NCI-H128 (cell line): ENCODE results near the gene NUCKS1.

Experiments used
- DNase-seq: peaks from one replicate; lab custom pipeline; 2025; ENCODE audit not compliant: unreplicated experiment; lab: John Stamatoyannopoulos, UW

The NUCKS1 gene

DNA sequence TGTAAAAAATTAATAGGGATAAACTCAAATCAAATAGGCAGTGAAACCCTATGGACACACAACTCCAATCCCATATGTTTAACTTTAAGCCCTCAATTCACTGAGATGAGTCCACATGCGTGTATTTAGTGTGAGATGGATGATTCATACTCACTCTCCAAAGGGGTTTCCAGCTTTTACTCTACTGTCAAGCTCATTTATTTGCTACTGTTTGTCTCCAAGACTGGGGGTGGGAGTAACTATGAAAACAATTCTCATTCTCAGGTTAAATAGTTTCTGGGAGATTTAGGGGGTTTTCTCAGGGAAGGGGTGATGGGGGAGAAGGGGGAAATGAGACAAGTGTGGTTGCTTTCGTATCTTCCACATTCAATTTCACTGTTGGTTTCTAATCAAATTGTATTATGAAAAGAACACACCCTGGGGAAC is 22.6 kb upstream of the NUCKS1 start:
- DNase-seq = no peak

DNA sequence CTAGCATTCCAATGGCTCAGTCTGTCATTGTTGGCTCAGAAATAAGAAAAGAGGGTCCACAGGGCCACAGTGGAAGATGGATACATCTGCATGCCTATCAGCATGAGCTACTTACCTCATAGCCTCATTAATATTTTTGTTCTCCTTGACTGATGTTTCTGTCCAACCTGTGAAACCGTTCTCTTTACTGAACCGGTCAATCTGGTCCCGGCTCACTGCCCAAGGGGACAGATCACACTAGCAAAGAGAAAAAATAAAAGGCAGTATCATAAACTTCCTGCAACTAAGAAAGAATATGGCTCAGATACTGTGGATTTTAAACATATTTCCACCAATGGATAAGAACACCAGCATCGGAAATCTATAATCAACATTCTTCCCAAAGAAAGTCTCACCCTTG is 20.6 kb upstream of the NUCKS1 start:
- no peak for DNase-seq

DNA sequence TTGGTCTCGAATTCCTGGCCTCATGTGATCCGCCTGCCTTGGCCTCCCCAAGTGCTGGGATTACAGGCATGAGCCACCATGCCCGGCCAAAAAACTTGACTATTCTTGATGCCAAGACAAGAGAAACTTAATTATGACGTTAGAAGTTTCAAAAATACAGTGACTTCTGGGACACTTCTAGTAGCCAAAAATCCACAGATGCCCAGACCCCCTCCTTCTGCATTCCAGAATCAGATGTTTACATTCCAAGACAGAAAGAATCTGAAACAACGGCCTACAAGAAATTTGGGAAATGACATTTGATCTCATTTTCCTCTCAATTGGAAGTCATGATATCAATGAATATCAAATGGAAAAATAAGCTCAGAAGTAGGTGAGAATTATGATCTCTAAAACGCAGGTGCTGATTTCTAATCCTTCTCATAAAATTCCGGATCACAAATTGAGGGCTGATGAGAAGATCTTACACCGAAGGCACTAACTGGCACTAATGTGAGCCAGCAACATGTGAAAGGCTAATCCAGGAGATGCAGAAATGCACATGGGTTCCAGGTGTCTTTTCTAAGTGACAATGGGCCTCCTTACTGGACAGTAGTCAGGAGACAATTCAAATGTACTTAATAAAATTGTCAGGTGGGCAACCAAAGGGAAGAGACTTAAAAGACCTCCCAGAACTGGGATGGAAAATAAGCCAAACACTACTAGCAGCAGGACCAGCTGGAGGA is 19.8 kb upstream of the NUCKS1 start:
- no peak for DNase-seq

DNA sequence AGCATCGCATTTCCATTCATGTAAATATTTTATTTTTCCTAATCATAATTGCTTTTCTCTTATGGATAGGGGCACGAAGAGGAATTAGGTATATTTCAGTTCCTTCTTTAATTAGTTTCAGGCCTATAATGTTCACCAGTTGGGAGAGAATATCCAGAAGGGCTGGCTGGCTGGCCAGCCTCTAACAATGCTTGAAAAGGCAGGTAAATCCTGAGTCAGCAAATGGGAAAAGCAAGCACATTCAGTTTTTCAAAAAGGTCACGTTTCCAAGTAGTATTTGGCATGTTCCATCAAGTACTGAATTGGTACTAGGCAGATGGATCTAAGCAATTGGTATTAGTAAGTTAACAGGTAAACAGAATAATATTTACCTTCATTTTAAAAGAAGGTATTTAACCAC is 17.3 kb upstream of the NUCKS1 start:
- DNase-seq = no peak

DNA sequence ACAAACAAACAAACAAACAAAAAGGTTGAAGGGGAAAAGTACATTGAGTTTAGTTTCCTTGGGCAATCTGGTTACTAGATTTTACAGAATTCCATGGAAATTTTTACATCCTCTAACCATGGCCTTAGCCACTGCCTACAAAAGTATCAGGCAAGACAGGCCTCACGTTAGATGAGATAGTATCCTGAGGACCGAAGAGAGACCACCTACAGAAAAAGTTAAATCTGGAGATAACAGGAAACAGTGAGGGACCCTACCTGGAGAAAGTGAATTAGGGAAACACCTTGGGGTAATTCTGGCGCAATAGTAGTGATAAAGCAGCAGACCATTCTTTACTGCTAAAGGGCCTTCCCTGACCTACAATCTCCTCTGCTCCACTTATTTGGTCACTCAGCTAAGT is 16.6 kb upstream of the NUCKS1 start:
- DNase-seq = no peak

DNA sequence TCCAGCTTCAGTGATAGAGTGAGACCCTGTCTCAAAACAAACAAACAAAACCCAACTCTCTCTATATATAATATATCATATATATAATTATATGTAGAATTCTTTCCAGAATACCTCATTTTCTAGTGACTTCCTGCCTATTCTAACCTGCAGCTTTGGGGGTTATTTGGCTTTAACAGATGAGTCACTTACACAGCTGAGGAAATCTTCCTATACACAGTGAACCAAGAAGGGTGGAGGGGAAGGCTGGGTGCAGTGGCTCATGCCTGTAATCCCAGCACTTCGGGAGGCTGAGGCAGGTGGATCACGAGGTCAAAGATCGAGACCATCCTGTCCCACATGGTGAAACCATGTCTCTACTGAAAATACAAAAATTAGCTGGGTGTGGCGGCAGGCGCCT is 16.1 kb upstream of the NUCKS1 start:
- DNase-seq = no peak

DNA sequence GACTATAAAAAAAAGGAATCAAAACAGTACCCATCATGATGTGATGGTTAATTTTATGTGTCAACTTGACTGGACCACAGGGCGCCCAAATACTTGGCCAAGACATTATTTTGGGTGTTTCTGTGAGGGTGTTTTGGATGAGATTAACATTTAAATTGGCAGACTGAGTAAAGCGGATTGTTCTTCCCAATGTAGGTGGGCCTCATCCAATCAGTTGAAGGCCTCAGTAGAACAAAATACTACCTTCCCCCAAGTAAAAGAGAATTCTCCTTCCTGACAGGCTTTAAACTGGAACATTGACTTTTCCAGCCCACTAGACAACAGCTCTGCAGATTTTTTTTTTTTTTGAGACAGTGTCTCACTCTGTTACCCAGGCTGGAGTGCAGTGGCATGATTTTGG is 14.6 kb upstream of the NUCKS1 start:
- no peak for DNase-seq

DNA sequence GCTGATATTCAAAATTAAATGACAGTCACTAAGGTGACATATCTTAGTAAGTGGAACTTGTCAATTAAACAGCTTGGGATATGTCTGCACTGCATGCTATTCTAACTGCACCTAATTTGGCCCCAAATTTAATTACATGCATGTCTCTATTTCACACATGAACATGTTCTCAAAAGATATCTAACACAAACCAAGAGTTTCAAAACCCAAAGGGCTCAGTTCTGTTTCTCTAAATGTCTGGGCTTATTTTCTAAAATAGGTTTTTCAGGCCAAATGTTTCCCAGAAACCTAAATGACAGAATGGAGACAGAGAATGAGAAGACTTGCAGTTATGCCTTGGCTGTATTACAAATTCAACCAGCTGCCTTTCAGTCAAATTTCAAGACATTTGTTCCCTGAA is 14.0 kb upstream of the NUCKS1 start:
- DNase-seq = no peak

DNA sequence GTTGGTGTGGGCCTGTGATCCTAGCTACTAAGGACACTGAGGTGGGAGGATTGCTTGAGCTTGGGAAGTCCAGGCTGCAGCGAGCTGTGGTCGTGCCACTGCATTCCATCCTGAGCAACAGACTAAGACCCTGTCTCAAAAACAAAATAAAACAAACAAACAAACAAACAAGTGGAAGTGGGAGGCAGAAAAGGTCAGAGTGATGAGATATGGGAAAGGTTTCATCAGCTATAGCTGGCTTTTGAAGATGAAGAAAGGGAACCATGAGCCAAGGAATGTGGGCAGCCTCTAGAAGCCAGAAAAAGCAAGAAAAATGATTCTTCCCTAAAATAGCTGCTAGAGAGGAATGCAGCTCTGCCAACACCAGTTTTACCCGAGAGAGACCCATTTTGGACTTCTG is 10.6 kb upstream of the NUCKS1 start:
- DNase-seq = no peak

DNA sequence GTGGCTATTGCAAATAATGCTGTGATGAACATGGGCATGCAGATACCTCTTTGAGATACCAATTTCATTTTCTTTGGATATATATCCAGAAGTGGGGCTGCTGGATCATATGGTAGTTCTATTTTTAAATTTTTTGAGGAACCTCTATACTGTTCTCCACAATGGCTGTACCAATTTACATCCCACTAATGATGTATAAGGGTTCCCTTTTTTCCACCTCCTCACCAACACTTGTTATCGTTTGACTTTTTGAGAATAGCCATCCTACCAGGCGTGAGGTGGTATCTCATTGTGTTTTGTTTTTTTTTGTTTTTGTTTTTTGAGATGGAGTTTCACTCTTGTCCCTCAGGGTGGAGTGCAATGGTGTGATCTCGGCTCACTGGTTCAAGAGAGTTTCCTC is 6.6 kb upstream of the NUCKS1 start:
- no peak for DNase-seq

DNA sequence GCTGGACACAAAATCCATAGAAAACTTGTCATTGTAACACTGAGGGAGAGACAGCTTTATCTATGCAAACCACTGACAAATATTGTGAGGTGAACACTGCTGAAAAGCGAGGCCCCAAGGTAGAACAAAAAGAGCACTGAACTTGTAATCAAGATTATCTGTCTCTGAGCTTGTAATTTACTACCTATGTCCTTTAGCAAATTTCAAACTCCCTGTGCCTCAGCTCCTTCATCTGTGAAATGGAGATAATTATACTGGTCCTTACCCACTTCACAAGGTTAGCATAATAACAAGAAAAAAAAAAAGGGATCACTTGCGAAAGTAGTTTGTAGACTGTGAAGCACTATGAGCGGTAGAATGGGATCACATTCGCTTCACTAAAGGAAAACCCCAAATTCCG is 4.9 kb upstream of the NUCKS1 start:
- no peak for DNase-seq

DNA sequence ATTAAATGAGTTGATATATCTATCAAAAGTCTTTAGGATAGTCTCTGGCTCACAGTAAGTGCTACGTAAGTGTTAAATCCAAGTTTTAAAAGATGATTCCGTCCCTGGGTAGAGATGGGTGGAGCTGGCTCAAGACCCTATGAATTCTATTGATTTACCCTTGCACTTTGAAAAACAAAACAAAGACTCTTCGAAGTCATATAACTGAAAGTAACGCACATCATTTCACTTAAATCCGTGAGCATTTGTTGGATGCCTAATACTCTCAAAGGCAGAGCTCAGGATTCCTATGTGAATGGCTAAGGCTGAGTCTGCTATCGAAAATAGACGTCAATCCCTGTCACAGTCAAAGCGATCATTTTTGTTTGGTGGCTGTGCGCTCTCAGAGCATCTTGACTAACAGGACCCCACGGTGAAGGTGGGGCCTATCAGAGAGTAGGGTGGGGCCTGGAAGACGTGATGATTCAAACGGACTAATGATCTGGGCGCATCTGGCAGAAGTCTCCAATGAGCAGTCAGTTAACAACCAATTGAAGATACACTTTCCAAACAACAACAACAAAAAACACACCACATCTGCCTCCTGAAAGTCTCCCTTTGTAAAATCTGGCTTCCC is 1.2 kb upstream of the NUCKS1 start:
- no peak for DNase-seq

DNA sequence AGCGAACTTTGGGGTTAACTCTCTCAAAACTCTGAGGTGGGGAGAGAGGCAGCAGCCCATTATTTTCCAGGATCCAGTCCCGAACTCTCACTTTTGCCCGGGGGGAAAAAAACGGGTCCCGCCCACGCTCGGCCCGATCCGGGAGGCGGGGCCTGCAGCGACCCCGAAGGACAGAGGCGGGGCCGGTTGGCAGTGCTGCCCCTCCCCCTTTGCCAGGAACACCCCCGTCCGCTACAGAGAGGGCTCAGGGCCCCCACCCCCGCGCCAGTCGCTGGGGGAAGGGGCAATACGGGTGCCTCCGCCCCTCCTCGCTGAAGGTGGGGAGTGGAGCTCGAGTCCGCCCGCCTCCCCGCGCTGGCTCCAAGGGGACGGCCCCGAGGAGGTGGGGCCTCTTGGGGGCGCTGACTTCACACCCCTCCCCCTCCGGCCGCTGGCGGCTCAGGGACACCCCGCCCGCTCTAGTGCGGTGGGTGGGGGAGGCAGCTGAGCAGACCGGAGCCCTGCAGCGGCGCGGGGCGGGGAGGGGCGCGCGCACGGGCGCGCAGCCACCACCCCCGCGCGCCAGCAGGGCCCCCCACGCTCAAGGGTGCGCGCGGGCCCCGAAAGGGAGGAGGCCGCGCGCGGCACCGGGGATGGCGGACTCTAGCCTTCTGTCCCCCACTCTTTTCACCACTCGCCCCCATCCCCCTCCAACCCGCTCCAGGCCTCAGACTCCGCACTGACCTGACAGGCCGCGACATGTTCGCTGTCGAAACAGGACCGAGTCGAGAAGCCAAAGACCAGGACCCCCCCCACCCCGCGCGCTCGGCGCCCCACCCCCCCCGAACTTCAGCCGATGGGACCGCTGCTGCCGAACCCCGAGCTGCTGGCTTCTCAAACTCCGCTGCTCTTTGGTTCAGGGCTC is 496 bp downstream of the NUCKS1 start:
- peak; percentile 97 for DNase-seq

DNA sequence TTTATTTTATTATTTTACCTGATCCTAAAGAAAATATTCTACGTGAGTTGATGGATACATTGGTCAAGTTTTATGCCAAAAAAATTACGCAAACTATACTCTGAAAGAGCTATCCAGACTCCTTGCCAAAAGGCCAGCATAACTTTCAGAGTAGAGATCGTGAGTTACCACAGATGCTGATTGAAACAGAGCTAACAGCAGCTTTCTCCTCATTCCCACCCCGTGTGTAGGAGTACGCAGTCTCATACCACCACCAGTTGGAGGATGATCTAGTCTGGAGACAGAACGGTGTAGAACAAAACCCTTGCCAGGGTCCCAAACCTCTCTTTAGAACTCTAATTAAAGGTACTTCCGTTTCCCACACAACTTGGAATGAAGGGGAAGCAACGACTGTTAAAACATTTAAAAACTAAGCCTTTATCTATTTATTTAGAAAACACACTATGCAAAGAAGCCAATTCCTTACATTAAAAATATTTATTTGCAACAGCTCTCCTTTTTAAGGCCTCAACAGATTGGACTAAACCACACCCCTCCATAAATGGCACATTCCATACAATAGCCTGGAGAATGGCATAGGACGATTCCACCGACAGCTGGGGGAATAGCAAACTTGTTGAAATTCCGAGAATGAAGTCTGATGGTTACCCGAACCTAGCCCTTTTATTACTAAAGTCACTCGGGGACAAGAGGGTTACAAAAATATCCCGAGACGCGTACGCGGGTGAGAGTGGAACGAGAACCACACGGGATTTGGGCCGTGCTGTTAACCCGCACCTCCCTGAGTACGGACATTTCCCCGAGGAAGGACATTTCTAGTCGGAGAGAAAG is 1.4 kb downstream of the NUCKS1 start:
- no peak for DNase-seq

DNA sequence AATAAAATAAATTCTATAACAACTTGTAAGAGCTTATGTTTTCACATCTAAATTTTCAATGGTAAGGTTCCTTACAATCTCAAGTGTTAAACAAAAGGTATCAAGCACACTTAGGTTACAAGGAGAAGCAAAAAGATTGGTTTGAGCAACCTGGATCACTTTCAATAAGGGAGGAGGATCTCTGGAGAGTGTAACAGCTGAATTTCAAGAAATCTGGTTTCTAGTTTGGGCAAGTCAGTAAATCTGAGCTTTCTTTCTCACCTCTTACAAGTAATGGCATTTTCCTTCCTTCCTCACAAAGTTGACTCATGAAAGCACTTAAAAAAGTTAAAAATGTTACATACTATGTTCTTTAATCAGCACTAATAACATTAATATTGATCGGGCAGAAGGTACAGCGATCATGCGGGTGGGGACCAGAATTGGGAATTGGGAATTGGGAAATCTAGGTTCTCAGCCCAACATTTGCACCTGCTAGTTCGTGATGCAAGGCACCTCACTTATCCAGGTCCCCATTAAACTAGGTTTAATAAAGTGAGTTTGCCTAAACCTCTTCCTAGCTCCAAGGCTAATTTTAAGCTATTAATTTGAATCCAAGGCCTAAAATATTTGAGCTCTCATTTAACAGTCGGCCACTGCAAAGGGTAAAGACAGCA is 3.1 kb downstream of the NUCKS1 start:
- no peak for DNase-seq

DNA sequence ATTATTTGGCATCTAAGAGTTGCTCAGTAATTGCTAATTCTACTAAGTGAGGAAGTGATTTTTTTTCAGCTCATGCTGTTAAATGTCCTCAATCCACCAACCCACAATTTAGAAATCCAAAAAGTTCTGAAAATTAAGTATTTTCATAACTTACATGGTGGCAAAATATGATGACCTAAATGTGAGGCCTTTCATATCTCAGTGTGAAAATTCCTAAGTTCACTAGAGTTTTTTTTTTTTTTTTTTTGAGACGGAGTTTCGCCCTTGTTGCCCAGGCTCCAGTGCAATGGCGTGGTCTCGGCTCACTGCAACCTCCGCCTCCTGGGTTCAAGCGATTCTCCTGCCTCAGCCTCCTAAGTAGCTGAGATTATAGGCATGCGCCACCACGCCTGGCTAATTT is 5.6 kb downstream of the NUCKS1 start:
- DNase-seq = no peak

DNA sequence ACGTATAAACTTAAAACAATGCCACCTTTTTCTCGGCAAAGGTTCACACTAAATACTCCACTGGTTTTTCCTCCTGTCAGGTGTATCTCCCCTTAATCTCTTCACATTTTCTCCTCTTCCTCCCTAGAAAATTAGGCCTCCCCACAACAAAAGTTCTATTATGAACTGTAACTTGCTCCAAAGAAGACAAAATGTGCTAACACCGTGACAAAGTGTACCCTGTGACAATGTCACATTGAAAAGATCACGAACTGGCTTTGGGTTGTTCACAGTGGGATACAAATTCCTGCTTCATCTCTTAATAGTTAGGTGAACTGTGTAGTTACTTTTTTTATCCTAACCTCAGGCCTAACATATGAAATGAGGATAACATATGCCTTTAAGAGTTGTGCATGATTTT is 6.0 kb downstream of the NUCKS1 start:
- DNase-seq = no peak

DNA sequence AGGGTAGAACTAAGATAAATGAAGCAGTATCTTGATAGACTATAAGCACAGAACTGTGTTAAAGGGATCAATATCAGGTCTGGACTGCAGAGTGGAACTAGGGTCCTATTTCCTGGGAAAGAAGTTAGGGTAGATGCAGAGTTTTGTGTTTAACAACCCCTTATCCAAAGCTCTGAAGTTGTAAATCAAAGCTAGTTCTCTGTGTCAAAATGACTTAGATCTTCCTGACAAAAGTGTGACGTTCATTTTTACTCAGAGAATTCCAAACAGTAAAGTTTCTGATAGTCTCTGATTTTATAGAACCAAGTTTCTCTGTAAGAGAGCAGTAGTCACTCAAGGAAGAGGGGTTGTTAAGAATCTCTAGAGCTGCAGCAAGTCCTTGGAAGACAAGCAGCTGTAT is 8.3 kb downstream of the NUCKS1 start:
- no peak for DNase-seq

DNA sequence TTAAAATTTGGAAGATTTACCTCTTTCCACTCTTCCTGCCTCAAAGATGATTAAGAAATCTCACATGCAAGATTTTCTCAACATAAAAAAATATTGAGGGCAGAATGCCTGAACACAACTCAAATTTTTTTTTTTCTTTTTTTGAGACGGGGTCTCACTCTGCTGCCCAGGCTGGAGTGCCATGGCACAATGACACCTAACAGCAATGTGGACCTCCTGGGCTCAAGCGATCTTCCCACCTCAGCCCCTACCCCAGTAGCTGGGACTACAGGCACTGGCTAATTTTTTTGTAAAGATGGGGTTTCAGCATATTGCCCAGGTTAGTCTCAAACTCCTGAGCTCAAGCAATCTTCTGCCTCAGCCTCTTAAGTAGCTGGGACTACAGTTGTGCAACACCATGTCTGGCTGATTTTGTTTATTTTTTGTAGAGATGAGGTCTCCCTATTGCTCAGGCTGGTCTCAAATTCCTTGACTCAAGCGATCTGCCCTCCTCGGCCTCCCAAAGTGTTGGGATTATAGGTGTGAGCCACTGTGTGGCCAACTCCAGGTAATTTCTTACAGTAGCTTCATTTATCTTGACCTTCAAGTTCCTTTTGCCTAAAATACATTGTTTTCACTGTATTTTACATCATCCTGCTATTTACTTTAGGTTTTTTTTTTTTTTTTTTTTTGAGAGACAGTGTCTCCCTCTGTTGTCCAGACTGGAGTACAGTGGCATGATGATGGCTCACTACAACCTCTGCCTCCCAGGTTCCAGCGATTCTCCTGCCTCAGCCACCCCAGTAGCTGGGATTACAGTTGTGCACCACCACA is 10.4 kb downstream of the NUCKS1 start:
- no peak for DNase-seq

DNA sequence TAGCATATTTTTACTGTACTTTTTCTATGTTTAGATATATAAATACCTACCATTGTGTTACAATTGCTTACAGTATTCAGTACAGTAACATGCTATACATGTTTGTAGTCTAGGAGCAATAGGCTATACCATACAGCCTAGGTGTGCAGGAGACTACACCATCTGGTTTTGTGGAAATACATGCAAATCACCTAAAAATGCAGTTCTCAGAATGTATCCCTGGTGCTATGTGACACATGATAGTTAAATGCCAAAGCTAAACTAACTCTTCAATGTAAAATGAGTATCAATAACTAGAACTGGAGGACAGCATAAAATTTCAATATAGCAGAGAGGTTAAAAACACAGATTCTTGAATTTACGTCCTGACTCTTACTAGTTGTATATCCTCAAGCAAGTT is 14.8 kb downstream of the NUCKS1 start:
- no peak for DNase-seq
